H9 (cell line): ENCODE measurements around the gene ZSWIM4. TPM values are rescaled to one million over a fixed set of nuclear protein-coding genes. Genes with fewer than 3 reads are reported as not detected.
"Not testable (repeated sequence)": the region's sequence is repeated elsewhere in the genome, so short reads cannot be mapped to it uniquely, and the experiment has no call there.

ENCODE experiments used
- DNase-seq: peaks from one replicate; pipeline ENCODE4 v3.0.0-alpha.2; 2017
- H2AFZ ChIP-seq: one replicate; pipeline ENCODE4 v1.6.1; 2013; ENCODE audit warnings: mild to moderate bottlenecking, low read length, control low read depth, moderate library complexity
- H2AK5ac ChIP-seq: 2 replicates; pipeline ENCODE4 v1.6.1; 2013; ENCODE audit warnings: low read length, control low read depth, mixed read lengths; ENCODE audit not compliant: insufficient read length
- H2BK120ac ChIP-seq: one replicate; pipeline ENCODE4 v1.6.1; 2013; ENCODE audit warnings: low read depth, mild to moderate bottlenecking, low read length, control low read depth, inconsistent platforms; ENCODE audit not compliant: poor library complexity, severe bottlenecking
- H2BK12ac ChIP-seq: 2 replicates; pipeline ENCODE4 v1.6.1; 2013; ENCODE audit warnings: low read length, control low read depth, mixed read lengths, low read depth; ENCODE audit not compliant: insufficient read length
- H2BK15ac ChIP-seq: 2 replicates; pipeline ENCODE4 v1.6.1; 2013; ENCODE audit warnings: low read depth, low read length, control low read depth
- H2BK20ac ChIP-seq: one replicate; pipeline ENCODE4 v1.6.1; 2013; ENCODE audit warnings: low read depth, mild to moderate bottlenecking, low read length, control low read depth, inconsistent platforms; ENCODE audit not compliant: poor library complexity, severe bottlenecking
- H2BK5ac ChIP-seq: 2 replicates; pipeline ENCODE4 v1.6.1; 2013; ENCODE audit warnings: low read length, control low read depth, mixed read lengths; ENCODE audit not compliant: insufficient read length
- H3K14ac ChIP-seq: 2 replicates; pipeline ENCODE4 v1.6.1; 2013; ENCODE audit warnings: low read length, control low read depth; ENCODE audit not compliant: insufficient read depth
- H3K18ac ChIP-seq: 2 replicates; pipeline ENCODE4 v1.6.1; 2013; ENCODE audit warnings: low read depth, mild to moderate bottlenecking, mixed read lengths, low read length, control low read depth; ENCODE audit not compliant: insufficient read length
- H3K23ac ChIP-seq: 2 replicates; pipeline ENCODE4 v1.6.1; 2013; ENCODE audit warnings: low read length, control low read depth, mixed read lengths, low read depth; ENCODE audit not compliant: insufficient read length
- H3K23me2 ChIP-seq: 2 replicates; pipeline ENCODE4 v1.6.1; 2013; ENCODE audit warnings: low read depth, mild to moderate bottlenecking, mixed read lengths, low read length, control low read depth; ENCODE audit not compliant: insufficient read length, poor library complexity, severe bottlenecking
- H3K27ac ChIP-seq: 2 replicates; pipeline ENCODE4 v1.5.1; 2013; ENCODE audit warnings: low read length, control low read depth, mixed read lengths, low read depth; ENCODE audit not compliant: insufficient read length
- H3K27me3 ChIP-seq: 2 replicates; pipeline ENCODE4 v1.6.1; 2013; ENCODE audit warnings: low read length, control low read depth, inconsistent platforms; ENCODE audit not compliant: insufficient read depth
- H3K4ac ChIP-seq: 2 replicates; pipeline ENCODE4 v1.6.1; 2013; ENCODE audit warnings: low read depth, mild to moderate bottlenecking, control low read depth, inconsistent platforms, low read length, moderate library complexity
- H3K4me1 ChIP-seq: 2 replicates; pipeline ENCODE4 v1.6.1; 2013; ENCODE audit warnings: low read length, control low read depth, inconsistent platforms; ENCODE audit not compliant: insufficient read depth
- H3K4me2 ChIP-seq: 2 replicates; pipeline ENCODE4 v1.6.1; 2013; ENCODE audit warnings: low read length, control low read depth, mixed read lengths; ENCODE audit not compliant: insufficient read length, insufficient read depth
- H3K56ac ChIP-seq: 2 replicates; pipeline ENCODE4 v1.6.1; 2013; ENCODE audit warnings: low read depth, mild to moderate bottlenecking, mixed read lengths, low read length, control low read depth; ENCODE audit not compliant: insufficient read length
- H3K79me1 ChIP-seq: 2 replicates; pipeline ENCODE4 v1.6.1; 2013; ENCODE audit warnings: low read depth, mild to moderate bottlenecking, moderate library complexity, low read length, control low read depth, inconsistent platforms; ENCODE audit not compliant: insufficient read depth, poor library complexity, severe bottlenecking
- H3K79me2 ChIP-seq: 2 replicates; pipeline ENCODE4 v1.6.1; 2013; ENCODE audit warnings: low read length, control low read depth, inconsistent platforms; ENCODE audit not compliant: insufficient read depth
- H3K9ac ChIP-seq: 2 replicates; pipeline ENCODE4 v1.6.1; 2013; ENCODE audit warnings: low read length, control low read depth, mixed read lengths; ENCODE audit not compliant: insufficient read length; ENCODE audit errors: extremely low read depth
- H3K9me3 ChIP-seq: one replicate; pipeline ENCODE4 v1.6.1; 2013; ENCODE audit warnings: low read depth, low read length, inconsistent platforms; ENCODE audit not compliant: control insufficient read depth
- H3T11ph ChIP-seq: one replicate; pipeline ENCODE4 v1.6.1; 2013; ENCODE audit warnings: mild to moderate bottlenecking, low read length, control low read depth, inconsistent platforms
- H4K20me1 ChIP-seq: one replicate; pipeline ENCODE4 v1.6.1; 2013; ENCODE audit not compliant: control insufficient read depth, insufficient read length, insufficient read depth
- H4K5ac ChIP-seq: 2 replicates; pipeline ENCODE4 v1.6.1; 2013; ENCODE audit warnings: low read depth, mild to moderate bottlenecking, mixed read lengths, low read length, control low read depth; ENCODE audit not compliant: insufficient read length
- H4K8ac ChIP-seq: replicated peaks from 2 replicates; pipeline ENCODE4 v1.6.1; 2013; ENCODE audit warnings: low read length, control low read depth, mixed read lengths, low read depth; ENCODE audit not compliant: insufficient read length
- H4K91ac ChIP-seq: 2 replicates; pipeline ENCODE4 v1.6.1; 2013; ENCODE audit warnings: low read depth, mild to moderate bottlenecking, moderate library complexity, mixed read lengths, low read length, control low read depth; ENCODE audit not compliant: insufficient read length
- H3K27ac Mint-ChIP-seq, 3 experiments: 2 replicates in 2 of 3; 3 replicates in 1 of 3; pipeline ENCODE4 v1.8.0; 2020 to 2021; ENCODE audit warnings: mixed read lengths in 3 of 3, mild to moderate bottlenecking in 1 of 3, moderate library complexity in 1 of 3
- H3K27me3 Mint-ChIP-seq: 2 replicates; pipeline ENCODE4 v1.8.0; 2021; ENCODE audit warnings: low read depth, mild to moderate bottlenecking, moderate library complexity, mixed read lengths
- H3K36me3 Mint-ChIP-seq, 3 experiments: 2 replicates in 2 of 3; 3 replicates in 1 of 3; pipeline ENCODE4 v1.8.0; 2020 to 2021; ENCODE audit warnings: low read depth in 3 of 3, mixed read lengths in 3 of 3; ENCODE audit not compliant: insufficient read depth in 1 of 3
- H3K4me1 Mint-ChIP-seq, 2 experiments: 2 replicates each; pipeline ENCODE4 v1.8.0; 2020; ENCODE audit warnings: mixed read lengths in 2 of 2
- H3K4me3 Mint-ChIP-seq, 2 experiments: 2 replicates in 1 of 2; 3 replicates in 1 of 2; pipeline ENCODE4 v1.8.0; 2020 to 2021; ENCODE audit warnings: mild to moderate bottlenecking in 2 of 2, mixed read lengths in 2 of 2, moderate library complexity in 1 of 2
- H3K9me3 Mint-ChIP-seq, 2 experiments: 2 replicates in 1 of 2; 3 replicates in 1 of 2; pipeline ENCODE4 v1.8.0; 2020; ENCODE audit warnings: mild to moderate bottlenecking in 2 of 2, mixed read lengths in 2 of 2, moderate library complexity in 1 of 2
- CTCF ChIP-seq: fragments of 200-600 bp; sonication (generic); conservative IDR thresholded peaks from 3 replicates; pipeline ENCODE4 v1.8.0; 2021; ENCODE audit warnings: antibody characterized with exemption, mild to moderate bottlenecking
- WGBS: extraction: QIAGEN DNeasy Blood & Tissue Kit; methylation state at CpG from one replicate; pipeline ENCODE4 v1.1.7; 2013; ENCODE audit warnings: missing lambda C conversion rate, low lambda C conversion rate, mixed read lengths; ENCODE audit not compliant: insufficient read length; ENCODE audit errors: extremely low coverage; 5-methylcytosine and 5-hydroxymethylcytosine counted together
- total RNA-seq: library from RNA; stranded (reverse); gene quantifications from 2 replicates; pipeline ENCODE4 v1.2.1, GENCODE V29; 2021

The ZSWIM4 gene
- total RNA-seq, 1 experiment from 2014 or later: 50.7 TPM

- Histone ChIP-seq H3K23me2 (no peaks in the 10 kb centered on the region), H4K91ac (no peak overlapping the region), H3K4me1 (peaks cover 5% of the 10 kb centered on the region), H3K23ac (no peak overlapping the region), H3K18ac (no peak overlapping the region), H2BK15ac (no peak overlapping the region), H2BK20ac (no peak overlapping the region), H3K4me2 (no peak overlapping the region), H4K20me1 (no peaks in the 10 kb centered on the region), H2AFZ (no peak overlapping the region), H3K27me3 (no peaks in the 10 kb centered on the region), H3K56ac (no peak overlapping the region), H3K27ac (no peak overlapping the region), H2BK5ac (no peak overlapping the region), H4K5ac (no peak overlapping the region), H3K9me3 (no peaks in the 10 kb centered on the region), H4K8ac (no peak overlapping the region), H3K79me1 (no peaks in the 10 kb centered on the region), H2BK12ac (no peak overlapping the region), H3T11ph (no peak overlapping the region), H3K9ac (no peak overlapping the region), H3K4ac (no peak overlapping the region), H3K14ac (no peak overlapping the region), H2BK120ac (no peak overlapping the region), H2AK5ac (no peak overlapping the region), H3K79me2 (peaks cover 11% of the 10 kb centered on the region; the same call in 1 of the 2 replicates)
- no peak for TF ChIP-seq CTCF
- H3K27ac Mint-ChIP-seq: no peak overlapping the region
- no CpG with 5 or more reads among the region's 6 CpGs for WGBS
- H3K4me3 Mint-ChIP-seq: peak overlapping the region in 1 of 2 experiments; percentile 5; a peak in 1 of 5 replicates
- peaks cover 13 to 17% of the 10 kb centered on the region in 2 experiments for H3K4me1 Mint-ChIP-seq
- no peak for DNase-seq
- H3K9me3 Mint-ChIP-seq: no peaks in the 10 kb centered on the region; a peak in 1 of 5 replicates
- H3K36me3 Mint-ChIP-seq: peaks cover 35 to 48% (median 43%) of the 10 kb centered on the region in 3 experiments
- H3K27me3 Mint-ChIP-seq: peaks cover 1% of the 10 kb centered on the region; the same call in 1 of the 2 replicates
Observed at GRCh38 chr19:13778847-13779246, 16.4 kb upstream of the ZSWIM4 start.

GRCh38 chr19:13779794-13780193 is 15.4 kb upstream of the ZSWIM4 start:
- Mint-ChIP-seq H3K36me3 (peaks cover 35 to 43% (median 42%) of the 10 kb centered on the region in 3 experiments), H3K4me1 (peaks cover 12 to 20% of the 10 kb centered on the region in 2 experiments)
- peaks cover 11% of the 10 kb centered on the region; the same call in 1 of the 2 replicates for H3K79me2 ChIP-seq
- H3K9me3 Mint-ChIP-seq, H2BK5ac ChIP-seq, H3K4ac ChIP-seq, H3K27ac ChIP-seq, H2BK20ac ChIP-seq, DNase-seq, H4K91ac ChIP-seq, H3K27ac Mint-ChIP-seq, H3K79me1 ChIP-seq, H2AK5ac ChIP-seq, H3K9ac ChIP-seq, H3K14ac ChIP-seq, H4K5ac ChIP-seq, H3K27me3 Mint-ChIP-seq, H3K4me1 ChIP-seq, H2BK12ac ChIP-seq, H3K23ac ChIP-seq, H2BK15ac ChIP-seq, H2BK120ac ChIP-seq, H3K4me2 ChIP-seq, H3K4me3 Mint-ChIP-seq, H3T11ph ChIP-seq, H3K23me2 ChIP-seq, H3K56ac ChIP-seq, H4K8ac ChIP-seq, H3K27me3 ChIP-seq, H3K18ac ChIP-seq, H2AFZ ChIP-seq, H4K20me1 ChIP-seq, H3K9me3 ChIP-seq: not testable (repeated sequence)
- no CpG with 5 or more reads among the region's 8 CpGs for WGBS
